ENCODE measurements around the gene ZNF469.

DNA sequence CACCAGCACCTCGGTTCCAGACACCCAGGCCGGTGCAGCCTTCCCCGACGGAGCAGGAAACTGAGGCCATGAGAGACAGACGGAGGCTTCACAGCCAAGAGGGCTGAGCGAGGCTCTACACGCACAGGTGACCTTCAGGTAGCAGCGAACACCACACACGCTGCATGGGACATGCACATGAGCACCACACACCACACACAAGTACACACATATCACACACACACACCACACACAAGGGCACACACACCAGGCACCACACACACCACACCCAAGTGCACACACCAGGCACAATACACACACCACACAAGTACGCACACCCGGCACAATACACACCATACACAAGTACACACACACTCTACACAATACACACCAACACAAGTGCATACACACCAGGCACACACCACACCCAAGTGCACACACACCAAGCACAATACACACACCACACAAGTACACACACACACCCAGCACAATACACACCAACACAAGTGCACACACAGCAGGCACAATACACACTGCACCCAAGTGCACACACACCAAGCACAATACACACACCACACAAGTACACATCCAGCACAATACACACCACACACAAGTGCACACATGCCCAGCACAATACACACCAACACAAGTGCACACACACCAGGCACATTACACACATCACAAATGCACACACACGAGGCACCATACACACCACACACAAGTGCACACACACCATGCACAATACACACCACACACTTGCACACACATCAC is 33.4 kb upstream of the ZNF469 start:
- TF ChIP-seq, protein P1, sequence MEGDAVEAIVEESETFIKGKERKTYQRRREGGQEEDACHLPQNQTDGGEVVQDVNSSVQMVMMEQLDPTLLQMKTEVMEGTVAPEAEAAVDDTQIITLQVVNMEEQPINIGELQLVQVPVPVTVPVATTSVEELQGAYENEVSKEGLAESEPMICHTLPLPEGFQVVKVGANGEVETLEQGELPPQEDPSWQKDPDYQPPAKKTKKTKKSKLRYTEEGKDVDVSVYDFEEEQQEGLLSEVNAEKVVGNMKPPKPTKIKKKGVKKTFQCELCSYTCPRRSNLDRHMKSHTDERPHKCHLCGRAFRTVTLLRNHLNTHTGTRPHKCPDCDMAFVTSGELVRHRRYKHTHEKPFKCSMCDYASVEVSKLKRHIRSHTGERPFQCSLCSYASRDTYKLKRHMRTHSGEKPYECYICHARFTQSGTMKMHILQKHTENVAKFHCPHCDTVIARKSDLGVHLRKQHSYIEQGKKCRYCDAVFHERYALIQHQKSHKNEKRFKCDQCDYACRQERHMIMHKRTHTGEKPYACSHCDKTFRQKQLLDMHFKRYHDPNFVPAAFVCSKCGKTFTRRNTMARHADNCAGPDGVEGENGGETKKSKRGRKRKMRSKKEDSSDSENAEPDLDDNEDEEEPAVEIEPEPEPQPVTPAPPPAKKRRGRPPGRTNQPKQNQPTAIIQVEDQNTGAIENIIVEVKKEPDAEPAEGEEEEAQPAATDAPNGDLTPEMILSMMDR (IDR thresholded peaks at IDR 0.05): no peak
- no peak for TF ChIP-seq POLR2AphosphoS5 (IDR thresholded peaks at IDR 0.05)
- no peak for TF ChIP-seq EP300 (IDR thresholded peaks at IDR 0.05)
